HG03108 (cell line): ENCODE results near the gene VAV2.

Experiments
- ATAC-seq: cut with Tn5 transposase; IDR thresholded peaks from one replicate; pipeline ENCODE4 v1.9.1; 2021; ENCODE audit warnings: moderate library complexity; ENCODE audit not compliant: unreplicated experiment

VAV2 gene

GRCh38 chr9:134027561-134027960 lies 35.4 kb upstream of the VAV2 start:
- no peak for ATAC-seq

GRCh38 chr9:134026981-134027380 lies 34.9 kb upstream of the VAV2 start:
- ATAC-seq = no peak

- ATAC-seq = no peak
Observed at GRCh38 chr9:134026581-134026980, 34.5 kb upstream of the VAV2 start.

- peak; percentile 24 for ATAC-seq
Observed at GRCh38 chr9:134025606-134026541, 33.8 kb upstream of the VAV2 start.

- ATAC-seq = peak; percentile 81
Observed at GRCh38 chr9:134024828-134025605, 32.9 kb upstream of the VAV2 start, which contains the start of gene BRD3OS. Gene BRD3OS, plus strand, starts transcription at chr9:134025481. Its CDS starts 1,267 bp downstream, at chr9:134026748.

- ATAC-seq = no peak
Observed at GRCh38 chr9:134024214-134024792, 32.2 kb upstream of the VAV2 start.

- no peak for ATAC-seq
Observed at GRCh38 chr9:134014946-134015345, 22.8 kb upstream of the VAV2 start.

GRCh38 chr9:134011401-134011800 lies 19.3 kb upstream of the VAV2 start:
- ATAC-seq = no peak

- ATAC-seq = no peak
Observed at GRCh38 chr9:134010310-134011173, 18.4 kb upstream of the VAV2 start.

- ATAC-seq = no peak
Observed at GRCh38 chr9:134007571-134007970, 15.4 kb upstream of the VAV2 start.

GRCh38 chr9:134007150-134007549 lies 15.0 kb upstream of the VAV2 start:
- ATAC-seq = no peak

GRCh38 chr9:134005381-134005780 lies 13.3 kb upstream of the VAV2 start:
- no peak for ATAC-seq

- no peak for ATAC-seq
Observed at GRCh38 chr9:134004881-134005280, 12.8 kb upstream of the VAV2 start.

GRCh38 chr9:134004131-134004873 lies 12.2 kb upstream of the VAV2 start:
- ATAC-seq = no peak

GRCh38 chr9:134003237-134003636 lies 11.1 kb upstream of the VAV2 start:
- no peak for ATAC-seq

- ATAC-seq = no peak
Observed at GRCh38 chr9:134002796-134003195, 10.7 kb upstream of the VAV2 start.

GRCh38 chr9:133999851-134000265 lies 7.7 kb upstream of the VAV2 start:
- no peak for ATAC-seq

GRCh38 chr9:133998915-133999595 lies 6.9 kb upstream of the VAV2 start:
- ATAC-seq = no peak

GRCh38 chr9:133997584-133997983 lies 5.5 kb upstream of the VAV2 start:
- no peak for ATAC-seq
